Mammary epithelial cell (primary cell): ENCODE data around the gene MAGI1.
A peak's percentile ranks its signal among the peaks of the same experiment; 100 is the strongest.

Experiments used
- EZH2 ChIP-seq: IDR thresholded peaks from 2 replicates; pipeline ENCODE4 v1.6.1; 2012; ENCODE audit warnings: low read length, inconsistent platforms, borderline replicate concordance
- TF ChIP-seq, protein P1 (sequence below), 2 donors: IDR thresholded peaks in 1 of 2; conservative IDR thresholded peaks in 1 of 2; 2 replicates each; pipeline ENCODE4 v1.5.1; 2011 to 2012; ENCODE audit warnings: inconsistent platforms in 2 of 2, low read length in 2 of 2, mild to moderate bottlenecking in 2 of 2, control low read depth in 1 of 2, low read depth in 1 of 2; ENCODE audit not compliant: insufficient read depth in 1 of 2; ENCODE audit errors: extremely low read depth in 1 of 2

DNA sequence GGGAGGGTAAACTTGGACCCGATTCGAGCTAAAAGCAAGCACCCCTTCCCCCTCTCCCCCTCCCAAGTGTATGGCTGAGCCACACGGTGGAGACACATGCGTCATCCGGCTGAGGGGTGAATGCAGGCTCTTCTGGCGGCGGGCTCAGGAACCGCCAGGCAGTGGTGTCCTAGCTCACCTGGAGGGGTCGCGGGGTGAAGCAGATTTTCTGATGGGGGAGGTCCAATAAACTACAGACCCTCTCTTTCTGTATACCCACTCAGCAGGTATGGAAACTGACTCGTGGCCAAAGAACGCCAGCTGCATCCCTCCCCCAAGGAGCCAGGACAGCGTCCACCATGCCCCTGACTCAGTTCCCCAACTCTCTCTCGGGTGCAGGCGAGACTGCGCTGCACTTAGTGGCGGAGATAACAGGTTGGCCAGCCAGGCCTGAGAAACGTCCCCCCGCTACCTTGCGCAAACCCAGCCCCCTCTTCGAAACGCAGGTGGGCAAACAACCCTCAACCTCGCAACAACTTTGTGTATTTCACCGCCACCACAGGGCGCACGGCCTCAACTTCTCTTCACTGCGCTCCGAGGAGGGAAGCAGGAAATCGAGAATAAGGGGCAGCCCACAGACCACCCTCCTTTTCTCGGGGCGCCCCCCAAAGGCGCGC is 1.3 kb downstream of the MAGI1 start:
- TF ChIP-seq EZH2: no peak
- TF ChIP-seq, protein P1, sequence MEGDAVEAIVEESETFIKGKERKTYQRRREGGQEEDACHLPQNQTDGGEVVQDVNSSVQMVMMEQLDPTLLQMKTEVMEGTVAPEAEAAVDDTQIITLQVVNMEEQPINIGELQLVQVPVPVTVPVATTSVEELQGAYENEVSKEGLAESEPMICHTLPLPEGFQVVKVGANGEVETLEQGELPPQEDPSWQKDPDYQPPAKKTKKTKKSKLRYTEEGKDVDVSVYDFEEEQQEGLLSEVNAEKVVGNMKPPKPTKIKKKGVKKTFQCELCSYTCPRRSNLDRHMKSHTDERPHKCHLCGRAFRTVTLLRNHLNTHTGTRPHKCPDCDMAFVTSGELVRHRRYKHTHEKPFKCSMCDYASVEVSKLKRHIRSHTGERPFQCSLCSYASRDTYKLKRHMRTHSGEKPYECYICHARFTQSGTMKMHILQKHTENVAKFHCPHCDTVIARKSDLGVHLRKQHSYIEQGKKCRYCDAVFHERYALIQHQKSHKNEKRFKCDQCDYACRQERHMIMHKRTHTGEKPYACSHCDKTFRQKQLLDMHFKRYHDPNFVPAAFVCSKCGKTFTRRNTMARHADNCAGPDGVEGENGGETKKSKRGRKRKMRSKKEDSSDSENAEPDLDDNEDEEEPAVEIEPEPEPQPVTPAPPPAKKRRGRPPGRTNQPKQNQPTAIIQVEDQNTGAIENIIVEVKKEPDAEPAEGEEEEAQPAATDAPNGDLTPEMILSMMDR (conservative IDR thresholded peaks at IDR 0.05 in 1 of 2, IDR thresholded peaks at IDR 0.05 in 1 of 2; ENCODE audit: extremely low read depth in 1 of 2, insufficient read depth in 1 of 2, low read depth in 1 of 2, low read length in 2 of 2): peak in 1 of 2 donors; percentile 41
